ENCODE measurements around the gene NCKAP5. TPM values are rescaled to one million over a fixed set of nuclear protein-coding genes. Genes with fewer than 3 reads are reported as not detected.

Gene NCKAP5
- total and polyA plus RNA-seq, 11 donors, result 0.51 to 10.5 (median 5.2) TPM

GRCh38 chr2:132984731-132985130 lies 583.5 kb downstream of the NCKAP5 start:
- TF ChIP-seq, protein P1, sequence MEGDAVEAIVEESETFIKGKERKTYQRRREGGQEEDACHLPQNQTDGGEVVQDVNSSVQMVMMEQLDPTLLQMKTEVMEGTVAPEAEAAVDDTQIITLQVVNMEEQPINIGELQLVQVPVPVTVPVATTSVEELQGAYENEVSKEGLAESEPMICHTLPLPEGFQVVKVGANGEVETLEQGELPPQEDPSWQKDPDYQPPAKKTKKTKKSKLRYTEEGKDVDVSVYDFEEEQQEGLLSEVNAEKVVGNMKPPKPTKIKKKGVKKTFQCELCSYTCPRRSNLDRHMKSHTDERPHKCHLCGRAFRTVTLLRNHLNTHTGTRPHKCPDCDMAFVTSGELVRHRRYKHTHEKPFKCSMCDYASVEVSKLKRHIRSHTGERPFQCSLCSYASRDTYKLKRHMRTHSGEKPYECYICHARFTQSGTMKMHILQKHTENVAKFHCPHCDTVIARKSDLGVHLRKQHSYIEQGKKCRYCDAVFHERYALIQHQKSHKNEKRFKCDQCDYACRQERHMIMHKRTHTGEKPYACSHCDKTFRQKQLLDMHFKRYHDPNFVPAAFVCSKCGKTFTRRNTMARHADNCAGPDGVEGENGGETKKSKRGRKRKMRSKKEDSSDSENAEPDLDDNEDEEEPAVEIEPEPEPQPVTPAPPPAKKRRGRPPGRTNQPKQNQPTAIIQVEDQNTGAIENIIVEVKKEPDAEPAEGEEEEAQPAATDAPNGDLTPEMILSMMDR (IDR thresholded peaks at IDR 0.05), result no peak
- no peak for TF ChIP-seq POLR2A (IDR thresholded peaks at IDR 0.05)
- no peak overlapping the region for H3K4me3 ChIP-seq
- no peak for ATAC-seq
- H3K4me1 ChIP-seq, result no peaks in the 10 kb centered on the region
- intact Hi-C loops (cut with DNase I), result no loop called here
- 75 to 81% (median 78%) methylated on average over 2 of the region's 2 CpGs for WGBS, 4 donors
- H3K9me3 ChIP-seq, result no peaks in the 10 kb centered on the region
- H3K27me3 ChIP-seq, result no peaks in the 10 kb centered on the region
- no peak overlapping the region for H3K27ac ChIP-seq
- H3K36me3 ChIP-seq, result no peaks in the 10 kb centered on the region
- no peak for DNase-seq

DNA sequence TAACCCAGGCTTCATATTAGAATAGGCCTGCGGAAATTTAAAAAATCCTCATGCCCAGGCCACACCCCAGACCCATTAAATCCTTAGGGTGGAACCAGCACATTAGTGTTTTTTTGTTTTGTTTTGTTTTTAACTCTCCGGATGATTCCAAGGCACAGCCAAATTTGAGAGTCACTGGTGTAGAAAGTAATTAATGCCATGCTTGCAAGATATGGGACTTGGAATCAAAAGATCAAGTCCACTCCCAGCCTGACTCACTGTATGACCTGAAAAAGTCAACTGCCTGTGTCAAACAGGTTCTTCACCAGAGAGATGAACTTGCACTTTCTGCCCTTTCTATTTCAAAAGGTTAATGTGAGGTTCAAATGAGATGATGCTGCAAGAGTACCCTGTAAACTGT lies 588.0 kb downstream of the NCKAP5 start:
- TF ChIP-seq POLR2A (IDR thresholded peaks at IDR 0.05), result no peak
- TF ChIP-seq, protein P1 (IDR thresholded peaks at IDR 0.05), result no peak
- H3K27ac ChIP-seq, result no peak overlapping the region
- intact Hi-C loops (cut with DNase I), result no loop called here
- no peaks in the 10 kb centered on the region for H3K9me3 ChIP-seq
- H3K36me3 ChIP-seq, result no peaks in the 10 kb centered on the region
- H3K4me1 ChIP-seq, result no peaks in the 10 kb centered on the region
- H3K27me3 ChIP-seq, result no peaks in the 10 kb centered on the region
- H3K4me3 ChIP-seq, result no peak overlapping the region
- no peak for DNase-seq
- no peak for ATAC-seq
- 48 to 94% (median 91%) methylated on average over 2 of the region's 2 CpGs for WGBS, 4 donors

- intact Hi-C loops (cut with DNase I), result no loop called here
- no peaks in the 10 kb centered on the region for H3K4me1 ChIP-seq
- H3K27ac ChIP-seq, result no peak overlapping the region
- DNase-seq, result no peak
- no peak for TF ChIP-seq POLR2A (IDR thresholded peaks at IDR 0.05)
- TF ChIP-seq, protein P1 (IDR thresholded peaks at IDR 0.05), result no peak
- no peaks in the 10 kb centered on the region for H3K36me3 ChIP-seq
- H3K27me3 ChIP-seq, result no peaks in the 10 kb centered on the region
- no peak for ATAC-seq
- WGBS, 4 donors, result 84 to 87% (median 85%) methylated on average over 5 of the region's 5 CpGs
- no peak overlapping the region for H3K4me3 ChIP-seq
- no peaks in the 10 kb centered on the region for H3K9me3 ChIP-seq
Observed at GRCh38 chr2:132979339-132980093, 588.7 kb downstream of the NCKAP5 start.

DNA sequence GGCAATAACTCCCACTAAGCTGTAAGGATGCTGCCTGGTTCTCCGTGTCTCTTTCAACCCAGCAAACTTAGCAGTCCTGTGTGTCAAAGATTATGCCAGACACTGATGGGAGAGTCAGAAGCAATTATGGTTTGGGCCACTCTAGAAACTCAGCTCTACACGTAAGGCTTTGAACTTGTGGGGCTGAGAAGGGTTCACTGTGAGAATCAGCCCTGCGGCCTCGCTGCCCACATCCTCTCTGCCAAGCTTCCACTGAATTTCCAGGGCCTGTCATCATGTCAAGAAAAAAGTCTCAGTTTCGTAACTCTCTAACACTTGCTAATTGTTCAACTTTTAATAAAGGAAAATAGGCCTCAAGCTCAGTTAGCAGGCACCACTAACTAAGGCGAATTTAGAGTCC lies 589.4 kb downstream of the NCKAP5 start:
- Histone ChIP-seq H3K4me3 (no peak overlapping the region), H3K36me3 (no peaks in the 10 kb centered on the region), H3K27ac (no peak overlapping the region), H3K4me1 (no peaks in the 10 kb centered on the region), H3K9me3 (no peaks in the 10 kb centered on the region), H3K27me3 (no peaks in the 10 kb centered on the region)
- 88 to 93% (median 90%) methylated on average over 6 of the region's 6 CpGs for WGBS, 4 donors
- ATAC-seq, result no peak
- no peak for DNase-seq
- intact Hi-C loops (cut with DNase I), result no loop called here
- TF ChIP-seq, protein P1 (IDR thresholded peaks at IDR 0.05), result no peak
- no peak for TF ChIP-seq POLR2A (IDR thresholded peaks at IDR 0.05)
